Thyroid gland (tissue), 4 donors: ENCODE results near the gene CHM.

Experiments
- CTCF ChIP-seq, 6 experiments: fragments of 200-600 bp in 3 of 6; fragments of 450-650 bp in 3 of 6; sonication (generic) in 3 of 6; IDR thresholded peaks; one replicate each; pipeline ENCODE4 v1.5.1; 2016 to 2019; ENCODE audit warnings: antibody characterized with exemption in 6 of 6, mild to moderate bottlenecking in 2 of 6, inconsistent platforms in 1 of 6, moderate library complexity in 1 of 6
- POLR2A ChIP-seq, 2 donors: fragments of 450-650 bp; IDR thresholded peaks; one replicate each; pipeline ENCODE4 v1.6.1; 2017; ENCODE audit warnings: antibody characterized with exemption in 2 of 2, mild to moderate bottlenecking in 2 of 2, moderate library complexity in 1 of 2

GRCh38 chrX:85870585-85870984 is 176.8 kb downstream of the CHM start:
- TF ChIP-seq POLR2A (IDR thresholded peaks at IDR 0.05) (no peak), CTCF (IDR thresholded peaks at IDR 0.05) (no peak)
